Gastroesophageal sphincter (tissue), 4 donors: Measurements from ENCODE around the gene ARFIP2. TPM values are rescaled to one million over a fixed set of nuclear protein-coding genes. Genes with fewer than 3 reads are reported as not detected.

ENCODE experiments used
- ATAC-seq: fragments of 150-250 bp; one replicate; pipeline ENCODE4 v1.9.1; 2016; ENCODE audit warnings: mild to moderate bottlenecking, moderate library complexity
- H3K27ac ChIP-seq, 4 donors: fragments of 200-600 bp; sonication (generic) in 3 of 4; 1 replicate in 3 of 4; 2 replicates in 1 of 4; pipeline ENCODE4 v1.5.1; 2016 to 2019
- H3K27me3 ChIP-seq: fragments of 200-600 bp; sonication (generic); one replicate; pipeline ENCODE4 v1.5.1; 2019
- H3K36me3 ChIP-seq, 2 donors: fragments of 200-600 bp; sonication (generic); one replicate each; pipeline ENCODE4 v1.5.1; 2019; ENCODE audit warnings: control low read depth in 1 of 2
- H3K4me1 ChIP-seq, 3 donors: fragments of 200-600 bp; sonication (generic); 1 replicate in 2 of 3; 2 replicates in 1 of 3; pipeline ENCODE4 v1.5.1; 2016 to 2019; ENCODE audit warnings: control low read depth in 2 of 3
- H3K4me3 ChIP-seq, 2 donors: fragments of 200-600 bp; sonication (generic); one replicate each; pipeline ENCODE4 v1.5.1; 2019; ENCODE audit warnings: mild to moderate bottlenecking in 1 of 2, moderate library complexity in 1 of 2
- H3K9me3 ChIP-seq, 3 donors: fragments of 200-600 bp; sonication (generic); one replicate each; pipeline ENCODE4 v1.5.1; 2017 to 2019; ENCODE audit warnings: control low read depth in 2 of 3
- CTCF ChIP-seq, 4 experiments: fragments of 200-600 bp in 2 of 4; fragments of 450-650 bp in 2 of 4; sonication (generic) in 1 of 4; IDR thresholded peaks; one replicate each; pipeline ENCODE4 v1.5.1; 2017 to 2019; ENCODE audit warnings: antibody characterized with exemption in 4 of 4, mild to moderate bottlenecking in 2 of 4, moderate library complexity in 2 of 4
- EP300 ChIP-seq: sonication (generic); formaldehyde crosslinking; IDR thresholded peaks from one replicate; pipeline ENCODE4 v1.6.1; 2017; ENCODE audit warnings: antibody characterized with exemption, mild to moderate bottlenecking
- POLR2A ChIP-seq, 2 donors: fragments of 450-650 bp; IDR thresholded peaks; one replicate each; pipeline ENCODE4 v1.6.1; 2017; ENCODE audit warnings: antibody characterized with exemption in 2 of 2, mild to moderate bottlenecking in 2 of 2, moderate library complexity in 1 of 2
- POLR2AphosphoS5 ChIP-seq: sonication (generic); formaldehyde crosslinking; IDR thresholded peaks from one replicate; pipeline ENCODE4 v1.6.1; 2017; ENCODE audit warnings: antibody characterized with exemption
- WGBS, 2 donors: methylation state at CpG; one replicate each; pipeline ENCODE4 v1.1.5; 2018; ENCODE audit warnings: low coverage in 1 of 2; 5-methylcytosine and 5-hydroxymethylcytosine counted together
- total RNA-seq, 4 donors: library from RNA; depleted of rRNA; stranded (reverse); fragments of >200 nt; gene quantifications; one replicate each; pipeline ENCODE4 v1.1.0, GENCODE V29; 2016

Gene ARFIP2
- total RNA-seq, 4 donors from 2014 or later: 35.7 to 55.1 (median 51.2) TPM

GRCh38 chr11:6438979-6439571 is 42.1 kb downstream of the ARFIP2 start:
- no peaks in the 10 kb centered on the region for H3K36me3 ChIP-seq
- no peak for TF ChIP-seq POLR2A (IDR thresholded peaks at IDR 0.05)
- no peak for TF ChIP-seq POLR2AphosphoS5
- TF ChIP-seq EP300: no peak
- TF ChIP-seq CTCF (IDR thresholded peaks at IDR 0.05): peak; percentile 31 to 71 (median 51)

GRCh38 chr11:6437993-6438392 is 43.1 kb downstream of the ARFIP2 start:
- no peaks in the 10 kb centered on the region for H3K36me3 ChIP-seq
- TF ChIP-seq EP300 (no peak), CTCF (IDR thresholded peaks at IDR 0.05) (no peak), POLR2AphosphoS5 (no peak), POLR2A (IDR thresholded peaks at IDR 0.05) (no peak)
- H3K4me1 ChIP-seq: no peaks in the 10 kb centered on the region
- no peak overlapping the region for H3K27ac ChIP-seq
- ATAC-seq: no peak
- no peak overlapping the region for H3K4me3 ChIP-seq
- WGBS, 2 donors: 57 to 81% methylated on average over 3 of the region's 3 CpGs
- H3K9me3 ChIP-seq: no peaks in the 10 kb centered on the region
- no peaks in the 10 kb centered on the region for H3K27me3 ChIP-seq

More at GRCh38 chr11:6438979-6439571, 42.1 kb downstream of the ARFIP2 start:
- 0 to 11% methylated on average over 1 of the region's 1 CpG for WGBS, 2 donors
- Histone ChIP-seq H3K9me3 (no peaks in the 10 kb centered on the region), H3K27me3 (no peaks in the 10 kb centered on the region), H3K4me1 (no peaks in the 10 kb centered on the region), H3K27ac (no peak overlapping the region), H3K4me3 (no peak overlapping the region)
- ATAC-seq: peak; percentile 45

GRCh38 chr11:6437423-6437822 is 43.7 kb downstream of the ARFIP2 start:
- 88% methylated on average over 3 of the region's 12 CpGs; no CpG with 5 or more reads in 1 of the 2 donors for WGBS, 2 donors
- no peak overlapping the region for H3K27ac ChIP-seq
- no peaks in the 10 kb centered on the region for H3K4me1 ChIP-seq
- no peaks in the 10 kb centered on the region for H3K36me3 ChIP-seq
- ATAC-seq: no peak
- no peak for TF ChIP-seq POLR2AphosphoS5
- TF ChIP-seq EP300: no peak
- no peak for TF ChIP-seq CTCF (IDR thresholded peaks at IDR 0.05)
- TF ChIP-seq POLR2A (IDR thresholded peaks at IDR 0.05): no peak
- H3K9me3 ChIP-seq: no peaks in the 10 kb centered on the region
- H3K4me3 ChIP-seq: no peak overlapping the region
- no peaks in the 10 kb centered on the region for H3K27me3 ChIP-seq

GRCh38 chr11:6433998-6434660 is 47.0 kb downstream of the ARFIP2 start:
- no peak for TF ChIP-seq POLR2A (IDR thresholded peaks at IDR 0.05)
- no peak for TF ChIP-seq EP300
- no peak for TF ChIP-seq POLR2AphosphoS5
- no peak for TF ChIP-seq CTCF (IDR thresholded peaks at IDR 0.05)
- Histone ChIP-seq H3K27ac (no peak overlapping the region), H3K36me3 (no peaks in the 10 kb centered on the region), H3K4me1 (no peaks in the 10 kb centered on the region), H3K9me3 (no peaks in the 10 kb centered on the region), H3K27me3 (no peaks in the 10 kb centered on the region), H3K4me3 (no peak overlapping the region)
- 78 to 80% methylated on average over 3 to 5 of the region's 5 CpGs for WGBS, 2 donors
- no peak for ATAC-seq

- no peaks in the 10 kb centered on the region for H3K9me3 ChIP-seq
- no peaks in the 10 kb centered on the region for H3K27me3 ChIP-seq
- WGBS, 2 donors: 93% methylated on average over 3 of the region's 3 CpGs; no CpG with 5 or more reads in 1 of the 2 donors
- no peaks in the 10 kb centered on the region for H3K4me1 ChIP-seq
- no peak overlapping the region for H3K4me3 ChIP-seq
- TF ChIP-seq POLR2AphosphoS5 (no peak), CTCF (IDR thresholded peaks at IDR 0.05) (no peak), EP300 (no peak), POLR2A (IDR thresholded peaks at IDR 0.05) (no peak)
- no peaks in the 10 kb centered on the region for H3K36me3 ChIP-seq
- no peak for ATAC-seq
- H3K27ac ChIP-seq: no peak overlapping the region
Measured at GRCh38 chr11:6431861-6432260, 49.3 kb downstream of the ARFIP2 start.
